OCI-LY7 (cell line): ENCODE data around the gene COL6A2.

ENCODE experiments used
- CTCF ChIP-seq: fragments of 200-600 bp; sonication (generic); conservative IDR thresholded peaks from 2 replicates; pipeline ENCODE4 v1.5.1; 2014; ENCODE audit warnings: mild to moderate bottlenecking, antibody characterized with exemption, low read length, moderate library complexity, mixed read lengths
- EZH2phosphoT487 ChIP-seq: fragments of 200-600 bp; sonication (generic); IDR thresholded peaks from 2 replicates; pipeline ENCODE4 v1.6.1; 2018; ENCODE audit warnings: low read depth, borderline replicate concordance, mild to moderate bottlenecking, mixed run types, antibody characterized with exemption, low read length, moderate library complexity, mixed read lengths

- TF ChIP-seq CTCF = no peak
- TF ChIP-seq EZH2phosphoT487 = no peak
Measured at GRCh38 chr21:46150491-46151121, 52.7 kb downstream of the COL6A2 start.
